ENCODE measurements around the gene PPP1R3E. TPM values are rescaled to one million over a fixed set of nuclear protein-coding genes. Genes with fewer than 3 reads are reported as not detected.

Gene PPP1R3E
- total RNA-seq, 1 experiment from 2014 or later, result 2.8 TPM

DNA sequence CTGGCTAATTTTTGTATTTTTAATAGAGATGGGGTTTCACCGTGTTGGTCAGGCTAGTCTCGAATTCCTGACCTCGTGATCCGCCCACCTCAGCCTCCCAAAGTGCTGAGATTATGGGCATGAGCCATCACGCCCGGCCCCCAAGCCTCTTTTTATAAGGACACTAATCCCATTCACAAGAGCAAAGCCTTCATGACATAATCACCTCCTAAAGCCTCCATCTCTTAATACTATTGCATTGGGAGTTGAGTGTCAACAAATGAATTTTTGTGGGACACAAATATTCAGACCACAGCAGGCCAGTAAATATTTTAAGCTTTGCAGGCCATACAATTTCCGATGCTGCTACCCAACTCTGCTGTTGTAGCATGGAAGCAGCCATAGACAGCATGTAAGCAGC, 54.1 kb downstream of the PPP1R3E start:
- DNase-seq (ENCODE audit: low spot score), result peak; percentile 77

Other genes with a start within 250 kb of the PPP1R3E start
- 2.9 and 3.3 TPM in 2 replicates for gene CDH24, start 245.3 kb downstream of the PPP1R3E start, total RNA-seq (2014; rRNA removed; shearing (Covaris generic))
- gene ACIN1, start 207.7 kb downstream of the PPP1R3E start, total RNA-seq (2014; rRNA removed; shearing (Covaris generic)), result 37.3 and 43.9 TPM in 2 replicates
- 71.4 and 93.4 TPM in 2 replicates for gene C14orf119, start 207.4 kb downstream of the PPP1R3E start, total RNA-seq (2014; rRNA removed; shearing (Covaris generic))
- gene CIROP, start 197.9 kb downstream of the PPP1R3E start, total RNA-seq (2014; rRNA removed; shearing (Covaris generic)), result not detected in 2 replicates
- not detected in 2 replicates for gene CEBPE, start 183.6 kb downstream of the PPP1R3E start, total RNA-seq (2014; rRNA removed; shearing (Covaris generic))
- gene SLC7A8, start 119.2 kb downstream of the PPP1R3E start, total RNA-seq (2014; rRNA removed; shearing (Covaris generic)), result 5.2 and 5.6 TPM in 2 replicates
- not detected in 2 replicates for gene RNF212B, start 64.9 kb downstream of the PPP1R3E start, total RNA-seq (2014; rRNA removed; shearing (Covaris generic))
- gene HOMEZ, start 16.7 kb downstream of the PPP1R3E start, total RNA-seq (2014; rRNA removed; shearing (Covaris generic)), result 9.8 and 11.4 TPM in 2 replicates
- gene BCL2L2, start 4.0 kb upstream of the PPP1R3E start, total RNA-seq (2014; rRNA removed; shearing (Covaris generic)), result 9.7 and 14.5 TPM in 2 replicates
- gene PABPN1, start 18.6 kb upstream of the PPP1R3E start, total RNA-seq (2014; rRNA removed; shearing (Covaris generic)), result 101 and 109 TPM in 2 replicates
- gene SLC22A17, start 50.0 kb upstream of the PPP1R3E start, total RNA-seq (2014; rRNA removed; shearing (Covaris generic)), result 4.6 and 5.3 TPM in 2 replicates
- gene EFS, start 62.3 kb upstream of the PPP1R3E start, total RNA-seq (2014; rRNA removed; shearing (Covaris generic)), result not detected in 2 replicates
- not detected in 2 replicates for gene IL25, start 70.0 kb upstream of the PPP1R3E start, total RNA-seq (2014; rRNA removed; shearing (Covaris generic))
- gene CMTM5, start 74.2 kb upstream of the PPP1R3E start, total RNA-seq (2014; rRNA removed; shearing (Covaris generic)), result not detected in 2 replicates
- not detected in 2 replicates for gene MYH6, start 105.4 kb upstream of the PPP1R3E start, total RNA-seq (2014; rRNA removed; shearing (Covaris generic))
- not detected in 2 replicates for gene MYH7, start 132.8 kb upstream of the PPP1R3E start, total RNA-seq (2014; rRNA removed; shearing (Covaris generic))
- 65.3 and 80.2 TPM in 2 replicates for gene NGDN, start 166.8 kb upstream of the PPP1R3E start, total RNA-seq (2014; rRNA removed; shearing (Covaris generic))
- gene ZFHX2, start 248.9 kb upstream of the PPP1R3E start, total RNA-seq (2014; rRNA removed; shearing (Covaris generic)), result 0.02 and 0.10 TPM in 2 replicates

Data from H4 (cell line).